ENCODE data around the gene RPTOR. TPM values are rescaled to one million over a fixed set of nuclear protein-coding genes. Genes with fewer than 3 reads are reported as not detected.

Gene RPTOR
- polyA plus RNA-seq, 1 of the 3 experiments (the other 2 are of a cell fraction) = 14.9 TPM

DNA sequence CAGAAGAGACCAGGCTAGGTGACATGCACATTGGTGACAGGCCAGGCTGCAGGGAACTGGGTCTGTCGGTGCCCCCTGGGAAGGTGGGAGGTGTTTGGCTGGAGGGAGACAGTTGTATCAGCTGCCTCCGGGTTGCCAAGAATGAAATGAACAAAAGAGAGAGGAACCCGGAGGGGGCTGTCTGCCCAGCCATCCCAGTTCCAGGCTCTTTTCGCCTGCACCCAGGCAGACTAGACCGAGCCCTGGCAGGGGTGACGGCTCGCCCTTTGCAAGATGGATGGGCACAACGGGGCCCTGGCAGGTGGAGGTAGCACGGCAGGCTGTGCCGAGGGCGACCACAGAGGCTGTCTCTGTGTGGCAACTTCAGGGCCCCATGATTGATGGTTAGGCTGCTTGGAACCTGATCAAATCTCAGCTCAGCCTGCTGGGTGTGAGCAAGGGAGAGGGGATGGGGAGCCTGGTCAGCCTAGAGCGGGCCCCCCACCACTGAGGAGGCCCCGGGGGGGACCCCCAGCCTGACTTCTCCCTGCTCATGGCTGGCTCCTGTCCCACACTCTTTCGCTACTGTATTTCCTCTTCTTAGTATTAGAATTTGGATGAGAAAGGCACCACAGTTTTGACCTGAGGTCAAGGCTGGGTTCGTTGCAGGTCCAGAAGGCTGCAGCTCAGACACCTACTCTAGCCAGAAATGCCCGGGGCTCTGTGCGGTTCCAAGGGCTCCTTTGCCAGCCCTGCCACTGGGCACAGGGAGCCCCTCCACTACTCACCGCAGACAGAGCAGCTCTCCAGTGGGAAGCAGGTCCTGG, 328.1 kb downstream of the RPTOR start:
- H3K27ac ChIP-seq (ENCODE audit: low read depth in 2 of 2, low read length in 1 of 2) = no peak overlapping the region
- CTCF ChIA-PET = interaction anchor here (0.6 to 2.8 kb wide), 7 partner anchors 8 to 122 kb away, joined by 3 to 20 read pairs (median 4); no protein-coding TSS in a partner anchor
- no peaks in the 10 kb centered on the region for H3F3A ChIP-seq (replicated peaks; ENCODE audit: insufficient read depth)
- no peak overlapping the region for H3K4me2 ChIP-seq
- DNase-seq = no peak
- H3K9ac ChIP-seq = no peak overlapping the region
- H3K4me3 ChIP-seq (ENCODE audit: low read depth in 2 of 2, low read length in 1 of 2) = no peak overlapping the region
- H3K79me2 ChIP-seq (ENCODE audit: insufficient read depth) = no peaks in the 10 kb centered on the region
- POLR2A ChIA-PET = interaction anchor here (0.8 kb wide), 1 partner anchor 418 kb away, joined by 4 read pairs; no protein-coding TSS in a partner anchor
- H3K36me3 ChIP-seq (replicated peaks in 1 of 2; ENCODE audit: control insufficient read depth in 1 of 2, insufficient read depth in 2 of 2, low read length in 1 of 2) = peaks cover 0 to 14% of the 10 kb centered on the region in 2 experiments
- H4K20me1 ChIP-seq (ENCODE audit: insufficient read depth) = no peaks in the 10 kb centered on the region
- no peak for TF ChIP-seq RFX5 (IDR thresholded peaks at IDR 0.05; ENCODE audit: low read length)
- TF ChIP-seq, protein P1, sequence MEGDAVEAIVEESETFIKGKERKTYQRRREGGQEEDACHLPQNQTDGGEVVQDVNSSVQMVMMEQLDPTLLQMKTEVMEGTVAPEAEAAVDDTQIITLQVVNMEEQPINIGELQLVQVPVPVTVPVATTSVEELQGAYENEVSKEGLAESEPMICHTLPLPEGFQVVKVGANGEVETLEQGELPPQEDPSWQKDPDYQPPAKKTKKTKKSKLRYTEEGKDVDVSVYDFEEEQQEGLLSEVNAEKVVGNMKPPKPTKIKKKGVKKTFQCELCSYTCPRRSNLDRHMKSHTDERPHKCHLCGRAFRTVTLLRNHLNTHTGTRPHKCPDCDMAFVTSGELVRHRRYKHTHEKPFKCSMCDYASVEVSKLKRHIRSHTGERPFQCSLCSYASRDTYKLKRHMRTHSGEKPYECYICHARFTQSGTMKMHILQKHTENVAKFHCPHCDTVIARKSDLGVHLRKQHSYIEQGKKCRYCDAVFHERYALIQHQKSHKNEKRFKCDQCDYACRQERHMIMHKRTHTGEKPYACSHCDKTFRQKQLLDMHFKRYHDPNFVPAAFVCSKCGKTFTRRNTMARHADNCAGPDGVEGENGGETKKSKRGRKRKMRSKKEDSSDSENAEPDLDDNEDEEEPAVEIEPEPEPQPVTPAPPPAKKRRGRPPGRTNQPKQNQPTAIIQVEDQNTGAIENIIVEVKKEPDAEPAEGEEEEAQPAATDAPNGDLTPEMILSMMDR (IDR thresholded peaks at IDR 0.05) = no peak
- TF ChIP-seq TCF12 (IDR thresholded peaks at IDR 0.05) = no peak
- no peak for TF ChIP-seq POLR2AphosphoS5 (IDR thresholded peaks at IDR 0.05; ENCODE audit: low read depth, low read length)
- TF ChIP-seq, protein P2, sequence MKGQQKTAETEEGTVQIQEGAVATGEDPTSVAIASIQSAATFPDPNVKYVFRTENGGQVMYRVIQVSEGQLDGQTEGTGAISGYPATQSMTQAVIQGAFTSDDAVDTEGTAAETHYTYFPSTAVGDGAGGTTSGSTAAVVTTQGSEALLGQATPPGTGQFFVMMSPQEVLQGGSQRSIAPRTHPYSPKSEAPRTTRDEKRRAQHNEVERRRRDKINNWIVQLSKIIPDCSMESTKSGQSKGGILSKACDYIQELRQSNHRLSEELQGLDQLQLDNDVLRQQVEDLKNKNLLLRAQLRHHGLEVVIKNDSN (IDR thresholded peaks at IDR 0.05; ENCODE audit: borderline replicate concordance, low read depth) = no peak
- TF ChIP-seq EZH2phosphoT487 (IDR thresholded peaks at IDR 0.05; ENCODE audit: borderline replicate concordance, low read depth) = no peak
- no peak for TF ChIP-seq CHD2 (IDR thresholded peaks at IDR 0.05; ENCODE audit: low read length, partially characterized antibody)
- no peak for TF ChIP-seq FOXM1 (IDR thresholded peaks at IDR 0.05; ENCODE audit: low read depth)
- TF ChIP-seq USF2 (IDR thresholded peaks at IDR 0.05; ENCODE audit: borderline replicate concordance, low read depth, low read length) = no peak
- no peak for TF ChIP-seq MEF2A (IDR thresholded peaks at IDR 0.05; ENCODE audit: borderline replicate concordance, low read depth)
- TF ChIP-seq FOSL2 (IDR thresholded peaks at IDR 0.05; ENCODE audit: borderline replicate concordance, low read depth) = no peak
- TF ChIP-seq MXI1 (IDR thresholded peaks at IDR 0.05; ENCODE audit: low read depth, low read length) = no peak
- TF ChIP-seq SMC3 (IDR thresholded peaks at IDR 0.05; ENCODE audit: low read depth, low read length) = no peak
- no peaks in the 10 kb centered on the region for H3K27me3 ChIP-seq (ENCODE audit: insufficient read depth)
- H3K4me1 ChIP-seq (ENCODE audit: control insufficient read depth in 1 of 2, insufficient read depth in 2 of 2, low read depth in 1 of 2, low read length in 1 of 2) = peaks cover 0 to 14% of the 10 kb centered on the region in 2 experiments; a peak in 1 of 4 replicates
- H3K9me2 ChIP-seq = no peaks in the 10 kb centered on the region
- H2AFZ ChIP-seq (ENCODE audit: low read depth) = no peak overlapping the region
- no peaks in the 10 kb centered on the region for H3K9me3 ChIP-seq
- WGBS (ENCODE audit: low lambda C conversion rate) = 93% methylated on average over 18 of the region's 18 CpGs
